ENCODE results near the gene WDSUB1.

The WDSUB1 gene

DNA sequence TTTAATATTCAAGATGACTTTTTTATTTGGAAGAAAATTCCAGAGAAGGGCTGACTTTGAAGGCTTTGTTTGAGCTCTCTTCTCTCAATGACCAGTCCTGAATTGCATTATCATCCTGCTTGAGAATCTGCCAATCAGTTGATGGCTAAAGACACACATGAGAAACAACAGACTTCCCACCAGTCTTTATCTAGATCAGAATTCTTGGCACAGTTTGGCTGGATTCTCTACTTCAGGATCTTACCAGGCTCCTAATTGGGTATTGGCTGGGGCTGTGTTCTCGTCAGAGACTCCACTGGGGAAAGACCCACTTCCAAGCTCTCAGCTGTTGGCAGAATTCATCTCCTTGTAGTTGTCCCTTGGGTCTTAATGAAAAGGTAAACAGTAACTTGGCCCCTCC, 86.0 kb downstream of the WDSUB1 start:
- no peak for DNase-seq (ENCODE audit: extremely low spot score, insufficient read length, low read depth)

DNA sequence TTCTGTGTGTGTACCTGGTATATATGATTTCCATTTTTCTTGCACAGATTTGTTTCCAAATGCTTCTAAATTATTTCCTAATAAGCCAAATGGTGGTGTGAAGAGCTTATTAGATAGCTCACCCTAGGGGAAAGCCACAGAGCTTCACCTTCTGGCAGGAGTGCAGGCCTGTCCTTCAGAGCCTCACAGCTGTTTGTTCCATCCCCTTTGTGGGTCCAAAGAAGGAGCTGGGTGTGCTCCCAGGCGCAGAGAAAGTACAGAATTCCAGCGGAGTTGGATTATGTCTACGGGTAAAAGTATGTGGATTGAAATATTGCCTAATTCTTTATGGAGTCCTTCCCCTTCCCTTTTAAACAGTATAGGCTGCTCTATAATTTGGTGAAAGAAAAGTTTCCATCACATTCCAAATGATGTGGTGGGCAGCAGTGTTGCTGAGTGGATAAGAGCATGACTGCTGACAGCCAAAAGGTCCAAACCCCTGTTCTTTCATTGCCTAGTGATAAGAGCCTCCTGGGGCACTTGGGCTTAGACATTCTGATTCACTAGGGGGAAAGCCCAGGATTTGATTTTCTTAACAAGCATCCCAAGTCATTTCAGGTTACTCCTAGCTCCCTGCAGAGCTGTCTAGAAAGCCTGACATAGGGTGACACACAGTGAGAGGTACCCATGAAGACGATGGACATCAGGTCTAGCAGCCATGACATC, 86.6 kb downstream of the WDSUB1 start:
- DNase-seq (ENCODE audit: extremely low spot score, insufficient read length, low read depth) (no peak), FAIRE-seq (no peak)

More for the DNA sequence above, 86.0 kb downstream of the WDSUB1 start:
- FAIRE-seq: no peak

DNA sequence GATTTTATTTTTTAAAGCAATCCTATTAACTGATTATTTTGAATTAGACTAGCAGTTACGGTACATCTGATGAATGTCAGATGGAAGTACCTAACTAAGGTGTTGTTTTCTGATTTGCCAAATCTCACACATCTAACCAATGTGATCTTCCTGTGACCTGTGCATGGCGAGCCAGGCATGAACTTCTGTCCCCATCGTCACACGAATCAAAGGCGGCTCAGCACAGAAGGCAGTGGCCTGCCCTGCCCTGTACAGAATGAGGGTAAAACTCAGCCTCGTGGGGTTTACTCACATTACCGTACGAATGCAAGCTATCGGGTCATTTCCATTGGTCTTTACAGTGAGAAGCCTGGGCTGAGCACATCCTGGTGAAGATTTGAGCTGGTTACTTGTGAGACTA, 87.3 kb downstream of the WDSUB1 start:
- FAIRE-seq (no peak), DNase-seq (ENCODE audit: extremely low spot score, insufficient read length, low read depth) (no peak)

DNA sequence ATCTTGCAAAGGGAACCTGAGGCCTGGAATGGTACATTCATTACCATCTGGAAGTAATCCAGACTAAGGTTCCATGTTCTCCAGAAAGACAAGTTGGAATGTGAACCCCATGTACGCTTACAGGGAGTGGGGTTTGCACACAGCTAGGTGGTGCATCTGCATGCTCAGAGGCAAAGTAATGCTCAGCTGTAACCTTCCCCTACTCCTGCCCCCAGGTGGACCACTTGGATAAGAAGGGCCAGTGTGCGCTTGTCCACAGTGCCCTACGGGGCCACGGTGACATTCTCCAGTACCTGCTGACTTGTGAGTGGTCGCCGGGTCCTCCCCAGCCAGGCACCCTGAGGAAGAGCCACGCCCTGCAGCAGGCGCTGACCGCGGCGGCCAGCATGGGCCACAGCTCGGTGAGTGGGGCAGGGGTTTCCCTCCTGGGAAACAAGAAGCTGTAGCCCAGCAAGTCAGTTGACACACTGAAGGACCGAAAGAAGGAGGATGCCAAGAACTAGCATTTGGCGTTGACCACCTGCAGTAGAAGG, 90.0 kb downstream of the WDSUB1 start:
- no peak for DNase-seq (ENCODE audit: extremely low spot score, insufficient read length, low read depth)
- no peak for FAIRE-seq

DNA sequence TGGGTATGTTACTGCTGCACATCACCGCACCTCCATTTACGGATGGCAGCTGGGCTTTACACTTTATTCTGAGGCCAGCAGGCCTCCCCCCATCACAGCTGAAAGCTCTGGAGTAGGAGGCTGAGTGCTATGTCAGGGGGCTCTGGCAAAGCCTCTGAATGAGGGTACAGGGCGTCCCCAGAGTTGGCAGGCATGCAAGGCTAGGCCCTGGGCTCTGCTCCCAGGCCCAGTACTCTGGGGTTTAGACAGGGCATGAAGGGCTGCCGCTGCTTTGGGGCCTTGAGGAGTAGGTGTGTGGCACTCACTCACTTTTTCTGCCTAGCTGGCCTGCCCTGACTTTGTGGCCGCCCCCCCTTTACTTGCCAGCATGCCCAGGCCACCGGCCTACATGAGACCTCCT, 90.8 kb downstream of the WDSUB1 start:
- no peak for FAIRE-seq
- no peak for DNase-seq (ENCODE audit: extremely low spot score, insufficient read length, low read depth)

DNA sequence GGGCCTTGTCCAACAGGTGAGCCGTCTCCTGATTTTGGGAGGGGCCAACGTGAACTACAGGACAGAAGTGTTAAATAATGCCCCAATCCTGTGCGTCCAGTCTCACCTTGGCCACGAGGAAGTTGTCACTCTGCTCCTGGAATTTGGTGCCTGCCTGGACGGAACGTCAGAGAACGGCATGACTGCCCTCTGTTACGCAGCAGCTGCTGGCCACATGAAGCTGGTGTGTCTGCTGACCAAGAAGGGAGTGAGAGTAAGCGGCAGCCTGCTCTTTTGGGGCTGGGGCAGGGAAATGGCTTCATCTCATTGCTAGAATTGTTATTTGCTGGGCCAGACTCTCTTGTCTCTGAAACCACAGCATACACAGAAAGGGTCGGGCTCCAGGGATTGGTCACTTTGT, 92.3 kb downstream of the WDSUB1 start:
- FAIRE-seq: no peak
- DNase-seq (ENCODE audit: extremely low spot score, insufficient read length, low read depth): no peak

DNA sequence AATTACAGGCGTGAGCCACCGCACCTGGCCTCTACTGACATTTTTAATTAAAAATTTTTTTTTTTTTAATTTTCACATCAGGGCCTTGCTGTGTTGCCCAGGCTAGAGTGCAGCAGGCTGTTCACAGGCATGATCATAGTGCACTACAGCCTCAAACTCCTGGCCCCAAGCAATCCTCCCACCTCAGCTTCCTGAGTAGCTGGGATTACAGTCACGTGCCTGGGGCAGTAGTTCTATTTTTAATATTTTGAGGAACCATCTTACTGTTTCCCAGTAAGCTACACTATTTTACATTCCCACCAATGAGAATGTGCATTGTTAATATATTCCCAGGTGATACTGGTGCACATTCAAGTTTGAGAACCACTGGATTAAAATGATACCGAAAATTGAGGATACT, 92.7 kb downstream of the WDSUB1 start:
- DNase-seq (ENCODE audit: extremely low spot score, insufficient read length, low read depth) (no peak), FAIRE-seq (no peak)

DNA sequence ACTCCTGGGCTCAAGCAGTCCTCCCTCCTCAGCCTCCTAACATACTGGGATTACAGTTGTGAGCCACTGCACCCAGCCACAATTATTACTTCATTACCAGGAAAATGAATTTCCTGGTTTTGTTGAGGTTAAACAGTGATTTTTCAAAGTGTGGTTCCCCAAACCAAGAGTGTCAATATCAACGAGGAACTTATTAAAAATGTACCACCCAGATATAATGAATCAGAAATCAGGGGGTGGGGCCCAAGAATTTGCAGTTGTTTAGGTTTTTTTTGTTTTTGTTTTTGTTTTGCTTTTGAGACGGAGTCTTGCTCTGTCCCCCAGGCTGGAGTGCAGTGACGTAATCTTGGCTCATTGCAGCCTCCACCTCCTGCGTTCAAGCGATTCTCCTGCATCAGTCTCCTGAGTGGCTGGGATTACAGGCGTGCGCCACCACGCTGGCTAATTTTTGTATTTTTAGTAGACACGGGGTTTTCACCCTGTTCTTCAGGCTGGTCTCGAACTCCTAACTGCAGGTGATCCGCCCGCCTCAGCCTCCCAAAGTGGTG, 94.1 kb downstream of the WDSUB1 start:
- no peak for FAIRE-seq

DNA sequence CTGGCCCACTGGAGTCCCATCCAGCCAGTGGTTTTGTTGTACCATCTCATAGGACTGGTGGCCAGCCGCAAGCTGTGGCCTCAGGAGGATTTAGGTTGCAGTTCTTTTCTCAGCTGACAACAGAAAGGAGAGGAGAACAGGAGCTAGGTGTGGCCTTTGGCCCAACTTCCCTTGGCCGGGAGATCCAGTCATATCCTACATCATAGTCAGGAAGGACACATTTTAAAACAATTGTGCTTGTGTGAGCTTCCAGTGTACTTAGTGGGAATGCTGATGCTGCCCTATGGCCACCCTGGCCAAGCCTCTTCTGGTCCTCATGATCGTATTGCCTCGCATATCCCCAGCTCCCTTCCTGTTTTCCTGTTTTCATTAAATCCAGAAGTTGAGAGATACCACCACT, 98.1 kb downstream of the WDSUB1 start:
- FAIRE-seq: no peak
- no peak for DNase-seq (ENCODE audit: extremely low spot score, insufficient read length, low read depth)

More for the DNA sequence above, 94.1 kb downstream of the WDSUB1 start:
- DNase-seq (ENCODE audit: extremely low spot score, insufficient read length, low read depth): no peak

DNA sequence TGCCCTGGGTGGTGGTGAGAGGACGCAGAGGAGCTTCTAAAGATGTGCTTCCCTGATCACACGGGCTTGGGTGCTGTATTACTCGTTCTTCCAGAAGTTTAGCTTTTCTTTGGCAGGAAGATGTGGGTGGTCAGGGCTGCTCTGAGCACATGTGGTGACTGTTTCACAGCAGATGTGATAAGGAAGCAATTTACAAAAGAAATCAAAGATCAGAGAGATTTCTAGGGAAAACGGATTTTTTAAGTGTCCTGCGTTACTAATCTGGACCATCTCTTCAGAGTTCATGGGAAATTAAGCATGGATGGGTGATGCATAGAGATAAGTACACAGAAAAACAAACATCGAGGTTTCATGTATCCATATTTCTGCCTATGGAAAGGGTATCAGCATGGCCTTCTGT, 99.4 kb downstream of the WDSUB1 start:
- FAIRE-seq (no peak), DNase-seq (ENCODE audit: extremely low spot score, insufficient read length, low read depth) (no peak)

DNA sequence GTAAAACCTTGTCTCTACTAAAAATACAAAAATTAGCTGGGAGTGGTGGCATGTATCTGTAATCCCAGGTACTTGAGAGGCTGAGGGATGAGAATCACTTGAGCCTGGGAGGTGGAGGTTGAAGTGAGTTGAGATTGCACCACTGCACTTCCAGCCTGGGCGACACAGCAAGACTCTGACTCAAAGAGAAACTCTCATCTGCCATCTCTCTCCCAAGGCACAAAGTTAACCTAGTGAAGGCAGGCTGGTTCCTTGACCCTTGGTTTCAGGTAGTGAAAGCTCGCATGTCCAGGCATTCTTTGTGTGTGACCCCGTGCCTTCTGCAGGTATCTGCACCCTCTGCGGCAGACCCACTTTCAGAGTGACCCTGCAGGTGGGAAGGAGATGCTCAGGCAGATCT, 100.0 kb downstream of the WDSUB1 start:
- FAIRE-seq: peak; percentile 44
- no peak for DNase-seq (ENCODE audit: extremely low spot score, insufficient read length, low read depth)

Data from GM18507 (cell line).